Measurements from ENCODE around the gene ARID3A. TPM values are rescaled to one million over a fixed set of nuclear protein-coding genes. Genes with fewer than 3 reads are reported as not detected.
"Not testable (repeated sequence)": the region's sequence is repeated elsewhere in the genome, so short reads cannot be mapped to it uniquely, and the experiment has no call there.

The ARID3A gene
- total RNA-seq (ENCODE audit: low replicate concordance) = 83.0 and 124 TPM in 2 replicates
- long read RNA-seq, partial matches to known transcripts = 2 of 4 reads
- long read RNA-seq, other reads (novel, unspliced or antisense) = 2 of 4 reads

GRCh38 chr19:925526-926322 lies at the start of gene ARID3A:
Gene ARID3A, plus strand, starts transcription at chr19:926035. Its CDS starts 3,494 bp downstream, at chr19:929529.
- TF ChIP-seq CTCF (conservative IDR thresholded peaks at IDR 0.05) = no peak
- Mint-ChIP-seq H3K36me3 (no peaks in the 10 kb centered on the region), H3K9me3 (no peaks in the 10 kb centered on the region), H3K27me3 (peaks cover 9% of the 10 kb centered on the region), H3K27ac (peak within 1 kb of the TSS; percentile 50), H3K4me1 (ENCODE audit: unreplicated experiment) (peaks cover 5% of the 10 kb centered on the region), H3K4me3 (peak within 1 kb of the TSS; percentile 90)
- peak; percentile 85 for DNase-seq (ENCODE audit: extremely low spot score, unreplicated experiment)

GRCh38 chr19:876089-876488 lies 49.7 kb upstream of the ARID3A start:
- no peaks in the 10 kb centered on the region for H3K27me3 Mint-ChIP-seq

GRCh38 chr19:876780-877314 lies 49.0 kb upstream of the ARID3A start:
- Mint-ChIP-seq H3K9me3 (no peaks in the 10 kb centered on the region), H3K4me3 (no peak overlapping the region), H3K27ac (no peak overlapping the region), H3K36me3 (peaks cover 5% of the 10 kb centered on the region), H3K27me3 (no peaks in the 10 kb centered on the region), H3K4me1 (ENCODE audit: unreplicated experiment) (no peaks in the 10 kb centered on the region)
- no peak for DNase-seq (ENCODE audit: extremely low spot score, unreplicated experiment)
- no peak for TF ChIP-seq CTCF (conservative IDR thresholded peaks at IDR 0.05)

More at GRCh38 chr19:876089-876488, 49.7 kb upstream of the ARID3A start:
- no peak overlapping the region for H3K4me3 Mint-ChIP-seq
- H3K9me3 Mint-ChIP-seq = no peaks in the 10 kb centered on the region
- peaks cover 3% of the 10 kb centered on the region for H3K36me3 Mint-ChIP-seq
- DNase-seq (ENCODE audit: extremely low spot score, unreplicated experiment) = no peak
- TF ChIP-seq CTCF (conservative IDR thresholded peaks at IDR 0.05) = no peak
- peaks cover 3% of the 10 kb centered on the region for H3K4me1 Mint-ChIP-seq (ENCODE audit: unreplicated experiment)
- H3K27ac Mint-ChIP-seq = no peak overlapping the region

- not testable (repeated sequence) for H3K4me3 Mint-ChIP-seq; H3K27ac Mint-ChIP-seq; DNase-seq (ENCODE audit: extremely low spot score, unreplicated experiment); H3K9me3 Mint-ChIP-seq; H3K36me3 Mint-ChIP-seq; H3K4me1 Mint-ChIP-seq (ENCODE audit: unreplicated experiment); H3K27me3 Mint-ChIP-seq
Measured at GRCh38 chr19:877992-878660, 47.7 kb upstream of the ARID3A start.

- H3K27ac Mint-ChIP-seq; H3K4me1 Mint-ChIP-seq (ENCODE audit: unreplicated experiment); H3K27me3 Mint-ChIP-seq; H3K9me3 Mint-ChIP-seq; H3K36me3 Mint-ChIP-seq; DNase-seq (ENCODE audit: extremely low spot score, unreplicated experiment); H3K4me3 Mint-ChIP-seq: not testable (repeated sequence)
Measured at GRCh38 chr19:878751-879561, 46.9 kb upstream of the ARID3A start.

- Mint-ChIP-seq H3K9me3 (no peaks in the 10 kb centered on the region), H3K27me3 (no peaks in the 10 kb centered on the region), H3K4me3 (no peak overlapping the region), H3K4me1 (ENCODE audit: unreplicated experiment) (no peaks in the 10 kb centered on the region), H3K36me3 (peaks cover 5% of the 10 kb centered on the region), H3K27ac (no peak overlapping the region)
- no peak for DNase-seq (ENCODE audit: extremely low spot score, unreplicated experiment)
- no peak for TF ChIP-seq CTCF (conservative IDR thresholded peaks at IDR 0.05)
Measured at GRCh38 chr19:879711-880438, 46.0 kb upstream of the ARID3A start.

Data from type B pancreatic cell (in vitro differentiated cells).